GM12875 (cell line): Measurements from ENCODE around the gene IL33.

Experiments
- H3K4me3 ChIP-seq: one replicate; pipeline ENCODE4 v1.5.1; 2011; ENCODE audit warnings: low read depth, low read length, control low read depth
- CTCF ChIP-seq: IDR thresholded peaks from 2 replicates; pipeline ENCODE4 v1.5.1; 2011; ENCODE audit warnings: low read depth, mild to moderate bottlenecking, control low read depth, inconsistent platforms, low read length, moderate library complexity, borderline replicate concordance; ENCODE audit not compliant: insufficient read depth

IL33 gene

GRCh38 chr9:6198251-6198650 is 17.4 kb upstream of the IL33 start:
- no peak for TF ChIP-seq CTCF
- no peak overlapping the region for H3K4me3 ChIP-seq

GRCh38 chr9:6199596-6199995 is 16.0 kb upstream of the IL33 start:
- H3K4me3 ChIP-seq: no peak overlapping the region
- no peak for TF ChIP-seq CTCF

DNA sequence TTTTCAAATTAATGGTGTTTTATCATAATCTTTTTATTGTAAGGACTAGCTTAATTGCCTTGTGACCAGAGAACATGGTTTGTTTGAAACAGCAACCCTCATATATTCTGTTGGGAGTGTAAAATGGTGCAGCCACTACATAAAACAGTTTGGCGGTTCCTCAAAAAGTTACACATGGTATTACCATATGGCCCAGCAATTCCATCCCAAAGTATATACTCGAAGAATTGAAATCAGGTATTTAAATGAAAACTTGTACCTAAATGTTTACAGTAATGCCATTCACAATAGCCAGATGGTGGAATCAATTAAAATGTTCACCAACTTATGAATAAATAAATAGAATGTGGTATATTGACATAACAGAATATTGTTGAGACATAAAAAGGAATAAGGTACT is 14.8 kb upstream of the IL33 start:
- H3K4me3 ChIP-seq: no peak overlapping the region
- no peak for TF ChIP-seq CTCF

GRCh38 chr9:6209966-6210365 is 5.6 kb upstream of the IL33 start:
- no peak for TF ChIP-seq CTCF

GRCh38 chr9:6212722-6213375 is 2.8 kb upstream of the IL33 start:
- TF ChIP-seq CTCF: no peak
- no peak overlapping the region for H3K4me3 ChIP-seq

More at GRCh38 chr9:6209966-6210365, 5.6 kb upstream of the IL33 start:
- no peak overlapping the region for H3K4me3 ChIP-seq

DNA sequence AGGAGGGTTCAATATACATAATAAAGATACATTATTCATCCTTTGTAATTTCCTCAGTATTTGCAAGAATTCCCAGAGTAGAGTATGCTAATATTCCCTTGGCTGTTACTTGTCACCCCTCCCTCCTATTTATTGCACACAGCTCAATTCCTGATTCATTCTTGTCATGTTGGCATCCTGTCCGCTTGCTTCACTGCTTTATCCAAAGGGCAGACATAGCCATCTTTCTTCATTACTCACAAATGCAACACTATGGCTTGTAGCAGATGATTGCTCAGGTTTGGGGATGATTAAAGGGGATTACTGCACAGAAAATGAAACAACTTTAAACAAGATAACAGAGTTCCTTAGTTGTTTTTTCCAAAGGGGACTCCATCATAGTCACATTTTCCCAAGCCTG is 1.2 kb upstream of the IL33 start:
- no peak overlapping the region for H3K4me3 ChIP-seq
- no peak for TF ChIP-seq CTCF

- H3K4me3 ChIP-seq: no peak overlapping the region
- TF ChIP-seq CTCF: no peak
These were observed 704 bp upstream of the IL33 start for GRCh38 chr9:6214903-6215302.
